HFF-Myc (cell line): ENCODE measurements around the gene SLC16A13.

Experiments
- DNase-seq: peaks from one replicate; pipeline ENCODE4 v3.0.0-alpha.2; 2011; ENCODE audit warnings: low read depth; ENCODE audit errors: extremely low read depth
- H3K4me3 ChIP-seq: replicated peaks from 2 replicates; pipeline ENCODE4 v1.5.1; 2011; ENCODE audit warnings: low read depth, mild to moderate bottlenecking, control low read depth, low read length
- TF ChIP-seq, protein P1 (sequence below): IDR thresholded peaks from 2 replicates; pipeline ENCODE4 v1.5.1; 2012; ENCODE audit warnings: mild to moderate bottlenecking, low read depth, low read length, control low read depth; ENCODE audit errors: missing control alignments

Gene SLC16A13

DNA sequence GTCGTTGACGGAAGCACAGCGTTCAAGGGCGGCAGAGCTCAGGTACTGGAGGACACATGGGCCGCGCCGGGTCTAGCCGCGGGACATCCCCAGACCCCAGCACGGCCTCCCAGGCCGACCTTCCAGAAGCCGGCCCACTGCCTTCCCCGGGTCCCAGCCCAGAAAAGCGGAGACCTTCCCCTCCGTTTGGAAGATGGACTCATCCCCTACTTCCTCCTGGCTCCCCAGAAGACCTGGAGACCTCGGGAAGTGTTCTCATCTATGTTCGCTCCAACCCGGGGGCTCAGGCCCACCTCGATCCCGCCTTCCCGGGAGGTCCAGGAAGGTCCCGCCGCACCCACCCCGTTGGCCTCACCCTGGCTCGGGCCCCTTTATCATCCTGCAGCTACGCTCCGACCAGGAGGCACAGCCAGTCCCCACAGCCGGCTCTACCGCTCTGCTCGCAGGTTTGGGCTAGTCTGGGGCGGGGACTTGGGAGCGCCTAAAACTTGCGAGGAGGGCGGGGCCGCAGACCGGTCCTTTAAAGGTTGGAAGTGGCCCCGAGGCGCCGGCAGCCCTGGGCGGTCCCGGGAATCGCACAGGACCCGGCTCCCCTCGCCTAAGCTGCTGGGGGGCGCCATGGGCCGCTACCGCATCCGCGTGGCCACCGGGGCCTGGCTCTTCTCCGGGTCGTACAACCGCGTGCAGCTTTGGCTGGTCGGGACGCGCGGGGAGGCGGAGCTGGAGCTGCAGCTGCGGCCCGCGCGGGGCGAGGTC, 40.1 kb upstream of the SLC16A13 start, which contains the start of gene ALOX12:
TSS of gene ALOX12 (plus strand) at position 550 of the 756 bp plus-strand sequence. CDS start at position 619, 69 bp downstream.
- H3K4me3 ChIP-seq, result 0 out of 2 replicates have a peak within 1 kb of the TSS, but pooled peaks have one; percentile 11
- no peak for DNase-seq
- TF ChIP-seq, protein P1, sequence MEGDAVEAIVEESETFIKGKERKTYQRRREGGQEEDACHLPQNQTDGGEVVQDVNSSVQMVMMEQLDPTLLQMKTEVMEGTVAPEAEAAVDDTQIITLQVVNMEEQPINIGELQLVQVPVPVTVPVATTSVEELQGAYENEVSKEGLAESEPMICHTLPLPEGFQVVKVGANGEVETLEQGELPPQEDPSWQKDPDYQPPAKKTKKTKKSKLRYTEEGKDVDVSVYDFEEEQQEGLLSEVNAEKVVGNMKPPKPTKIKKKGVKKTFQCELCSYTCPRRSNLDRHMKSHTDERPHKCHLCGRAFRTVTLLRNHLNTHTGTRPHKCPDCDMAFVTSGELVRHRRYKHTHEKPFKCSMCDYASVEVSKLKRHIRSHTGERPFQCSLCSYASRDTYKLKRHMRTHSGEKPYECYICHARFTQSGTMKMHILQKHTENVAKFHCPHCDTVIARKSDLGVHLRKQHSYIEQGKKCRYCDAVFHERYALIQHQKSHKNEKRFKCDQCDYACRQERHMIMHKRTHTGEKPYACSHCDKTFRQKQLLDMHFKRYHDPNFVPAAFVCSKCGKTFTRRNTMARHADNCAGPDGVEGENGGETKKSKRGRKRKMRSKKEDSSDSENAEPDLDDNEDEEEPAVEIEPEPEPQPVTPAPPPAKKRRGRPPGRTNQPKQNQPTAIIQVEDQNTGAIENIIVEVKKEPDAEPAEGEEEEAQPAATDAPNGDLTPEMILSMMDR, result no peak

DNA sequence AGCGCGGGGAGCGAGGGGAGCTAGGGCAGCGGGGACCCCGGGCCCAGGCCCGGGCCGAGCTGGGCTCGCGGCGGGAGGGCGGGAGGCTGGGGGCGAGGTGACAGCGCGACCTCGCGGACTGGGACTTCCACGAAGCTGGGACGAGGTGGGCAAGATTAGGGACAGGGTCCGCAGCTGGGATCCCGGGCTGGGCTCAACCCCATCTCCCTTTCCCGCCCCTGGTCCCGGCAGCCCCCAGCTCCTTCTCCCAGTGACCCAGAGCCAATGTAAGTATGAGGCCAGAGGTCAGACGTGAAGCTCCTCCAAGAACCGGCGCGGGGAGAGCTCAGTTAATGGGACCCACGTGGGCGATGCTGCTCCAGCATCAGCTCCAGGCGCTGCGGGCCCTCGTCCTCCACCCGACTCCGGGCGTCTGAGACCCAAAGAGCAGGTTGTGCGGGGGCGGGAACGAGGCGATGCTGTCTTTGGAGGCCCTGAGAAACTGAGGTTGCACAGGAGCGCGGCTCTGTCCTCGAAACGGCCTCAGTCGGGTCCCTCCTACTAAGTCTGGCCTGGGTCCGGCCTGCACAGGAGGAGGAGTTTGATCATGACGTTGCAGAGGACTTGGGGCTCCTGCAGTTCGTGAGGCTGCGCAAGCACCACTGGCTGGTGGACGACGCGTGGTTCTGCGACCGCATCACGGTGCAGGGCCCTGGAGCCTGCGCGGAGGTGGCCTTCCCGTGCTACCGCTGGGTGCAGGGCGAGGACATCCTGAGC, 39.4 kb upstream of the SLC16A13 start:
- TF ChIP-seq, protein P1, result no peak
- DNase-seq, result no peak
- H3K4me3 ChIP-seq, result 0 out of 2 replicates have a peak overlapping the region, but pooled peaks have one; percentile 11

DNA sequence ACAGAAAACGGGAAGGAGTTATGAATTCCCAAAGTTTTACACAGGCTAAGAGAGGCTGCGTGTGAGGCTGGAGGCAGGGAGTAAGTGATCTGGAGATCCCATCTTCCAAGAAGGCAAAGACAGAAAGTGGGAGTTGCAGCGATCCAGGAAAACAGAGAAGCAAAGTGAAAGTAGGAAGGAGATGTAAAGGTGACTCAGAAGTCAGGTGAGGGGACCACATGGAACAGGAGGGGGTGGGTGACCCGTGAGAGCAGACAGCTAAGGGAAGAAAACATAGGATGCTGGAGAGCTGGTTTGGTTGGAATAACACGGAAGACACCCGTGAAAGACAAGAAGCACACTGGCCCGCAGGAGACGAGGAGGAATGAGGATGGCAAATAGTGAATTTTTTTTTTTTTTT, 38.6 kb upstream of the SLC16A13 start:
- TF ChIP-seq, protein P1, result no peak
- DNase-seq, result no peak
- no peak overlapping the region for H3K4me3 ChIP-seq

DNA sequence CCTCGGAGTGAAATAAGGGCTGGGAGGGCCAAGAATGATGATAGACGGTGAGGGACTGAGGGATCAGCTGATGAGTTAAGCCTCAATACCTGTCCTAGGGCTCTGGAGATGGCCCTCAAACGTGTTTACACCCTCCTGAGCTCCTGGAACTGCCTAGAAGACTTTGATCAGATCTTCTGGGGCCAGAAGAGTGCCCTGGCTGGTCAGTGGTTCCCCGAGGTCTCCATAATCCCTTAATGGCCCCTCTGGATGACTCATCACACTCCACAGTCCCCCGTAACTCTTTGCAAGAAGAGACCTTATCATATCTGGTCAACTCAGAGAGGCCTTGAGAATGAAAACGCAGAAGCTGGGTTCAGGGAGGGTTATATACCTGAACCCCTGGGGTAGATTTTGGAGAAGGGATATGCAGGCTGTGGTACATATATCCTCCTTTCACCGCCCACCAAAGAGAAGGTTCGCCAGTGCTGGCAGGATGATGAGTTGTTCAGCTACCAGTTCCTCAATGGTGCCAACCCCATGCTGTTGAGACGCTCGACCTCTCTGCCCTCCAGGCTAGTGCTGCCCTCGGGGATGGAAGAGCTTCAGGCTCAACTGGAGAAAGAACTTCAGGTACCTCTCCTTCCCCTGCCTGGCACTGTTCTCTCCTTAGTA, 36.8 kb upstream of the SLC16A13 start:
- TF ChIP-seq, protein P1, result no peak
- DNase-seq, result no peak
- no peak overlapping the region for H3K4me3 ChIP-seq

DNA sequence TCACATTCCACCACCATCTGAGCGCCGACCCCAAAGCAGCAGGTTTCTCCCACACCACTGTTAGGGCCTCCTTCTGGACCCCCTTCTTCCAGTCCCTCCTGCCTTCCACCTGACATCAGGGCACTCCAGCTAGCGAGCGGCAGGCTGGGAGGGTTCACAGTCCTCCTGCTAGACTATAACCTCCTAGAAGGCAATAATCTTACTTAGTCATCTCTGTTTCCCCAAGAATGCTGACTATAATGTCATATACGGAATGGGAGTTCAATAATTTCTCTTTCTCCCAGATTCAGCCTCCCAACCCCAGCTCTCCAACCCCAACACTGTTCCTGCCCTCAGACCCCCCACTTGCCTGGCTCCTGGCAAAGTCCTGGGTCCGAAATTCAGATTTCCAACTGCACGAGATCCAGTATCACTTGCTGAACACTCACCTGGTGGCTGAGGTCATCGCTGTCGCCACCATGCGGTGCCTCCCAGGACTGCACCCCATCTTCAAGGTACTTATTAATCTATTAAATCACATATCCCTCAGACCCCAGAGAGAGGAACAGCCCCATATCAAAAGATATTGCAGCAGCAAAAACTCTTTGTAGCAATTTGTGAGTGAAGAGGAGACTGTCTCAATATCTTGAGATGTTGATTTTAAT, 34.4 kb upstream of the SLC16A13 start:
- no peak overlapping the region for H3K4me3 ChIP-seq
- no peak for DNase-seq
- TF ChIP-seq, protein P1, result peak; percentile 59

DNA sequence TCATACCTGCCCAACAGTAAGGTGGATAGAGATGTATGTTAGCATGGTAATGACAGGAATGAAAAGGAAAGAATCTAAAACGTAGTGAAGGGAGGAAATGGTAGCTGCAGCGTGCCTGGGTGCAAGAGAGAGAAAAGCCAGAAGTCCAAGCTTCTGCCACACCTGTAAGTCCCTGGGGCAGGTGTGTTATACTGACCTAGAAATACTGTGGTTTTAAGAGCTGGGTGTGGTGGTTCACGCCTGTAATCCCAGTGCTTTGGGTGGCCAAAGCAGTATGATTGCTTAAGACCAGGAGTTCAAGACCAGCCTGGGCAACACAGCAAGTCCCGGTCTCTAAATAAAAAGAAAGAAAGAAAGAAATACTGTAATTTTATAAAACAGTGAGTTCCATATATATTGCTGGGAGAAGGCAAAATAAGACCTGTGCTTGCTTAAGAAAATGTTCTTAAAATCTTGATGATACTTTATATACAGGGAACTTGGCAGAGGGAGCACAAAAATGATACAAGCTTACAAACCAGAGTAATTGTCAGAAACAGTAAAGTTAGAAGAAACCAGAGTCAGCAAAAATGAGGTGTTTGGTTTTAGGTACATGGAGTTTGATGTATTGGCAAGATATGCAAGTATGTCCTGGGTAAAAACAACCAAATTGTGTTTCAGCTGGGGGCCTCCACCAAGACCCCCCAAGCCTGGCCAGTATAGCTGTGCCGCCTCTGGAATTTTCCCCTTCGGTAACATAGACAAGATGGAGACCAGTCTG, 33.3 kb upstream of the SLC16A13 start:
- DNase-seq, result no peak
- no peak overlapping the region for H3K4me3 ChIP-seq
- TF ChIP-seq, protein P1, result no peak
